ENCODE data around the gene PRPF40A.
"Not testable (repeated sequence)": the region's sequence is repeated elsewhere in the genome, so short reads cannot be mapped to it uniquely, and the experiment has no call there.

Gene PRPF40A

GRCh38 chr2:152723918-152724317 is 6.7 kb upstream of the PRPF40A start:
- Histone ChIP-seq H3K27ac (ENCODE audit: extremely low read depth, low read depth, low read length) (no peak overlapping the region), H3K4me3 (ENCODE audit: low read depth, low read length) (no peak overlapping the region), H3K36me3 (ENCODE audit: control insufficient read depth in 2 of 2, insufficient read depth in 1 of 2, low read length in 2 of 2) (peaks cover 4 to 52% of the 10 kb centered on the region in 2 experiments), H3K4me1 (ENCODE audit: control insufficient read depth, insufficient read depth, low read length) (0 out of 2 replicates have a peak, but pooled peaks cover 5% of the 10 kb centered on the region), H3K9me3 (ENCODE audit: control insufficient read depth, insufficient read depth, low read depth, low read length) (no peaks in the 10 kb centered on the region)
- POLR2A ChIA-PET = no interaction called here
- TF ChIP-seq AEBP2 (tag by site-specific recombination; IDR thresholded peaks at IDR 0.05; ENCODE audit: borderline replicate concordance) (no peak), YY2 (tag by site-specific recombination; IDR thresholded peaks at IDR 0.05) (no peak), ZBTB49 (tag by site-specific recombination; IDR thresholded peaks at IDR 0.05; ENCODE audit: low read depth) (no peak), ZSCAN18 (tag by site-specific recombination; IDR thresholded peaks at IDR 0.05) (no peak), ZNF768 (tag by site-specific recombination; IDR thresholded peaks at IDR 0.05) (no peak), KLF1 (tag by site-specific recombination; IDR thresholded peaks at IDR 0.05) (no peak), SP2 (tag by site-specific recombination; IDR thresholded peaks at IDR 0.05) (no peak), ZNF830 (tag by site-specific recombination; IDR thresholded peaks at IDR 0.05; ENCODE audit: low read depth) (no peak), KLF8 (tag by site-specific recombination; IDR thresholded peaks at IDR 0.05) (no peak), ZBTB26 (tag by site-specific recombination; optimal IDR thresholded peaks at IDR 0.05) (no peak), ZNF2 (tag by site-specific recombination; IDR thresholded peaks at IDR 0.05) (no peak), HIC1 (tag by site-specific recombination; IDR thresholded peaks at IDR 0.05) (no peak), ZBTB8A (tag by site-specific recombination; IDR thresholded peaks at IDR 0.05) (no peak), ZNF518A (tag by site-specific recombination; conservative IDR thresholded peaks at IDR 0.05; ENCODE audit: low read depth) (no peak), ZNF404 (tag by site-specific recombination; IDR thresholded peaks at IDR 0.05) (no peak), ZNF350 (tag by site-specific recombination; IDR thresholded peaks at IDR 0.05) (no peak), SETDB1 (IDR thresholded peaks at IDR 0.05; ENCODE audit: insufficient read length, low read length) (no peak)
- CTCF ChIA-PET = no interaction called here

- CTCF ChIA-PET = interaction anchor here (0.6 to 1.8 kb wide), 3 partner anchors 17 to 746 kb away, joined by 3 to 5 read pairs (median 4); no protein-coding TSS in a partner anchor
- H3K4me1 ChIP-seq (ENCODE audit: control insufficient read depth, insufficient read depth, low read length); H3K27ac ChIP-seq (ENCODE audit: extremely low read depth, low read depth, low read length); POLR2A ChIA-PET; H3K9me3 ChIP-seq (ENCODE audit: control insufficient read depth, insufficient read depth, low read depth, low read length); H3K4me3 ChIP-seq (ENCODE audit: low read depth, low read length): not testable (repeated sequence)
- H3K36me3 ChIP-seq (ENCODE audit: control insufficient read depth in 2 of 2, insufficient read depth in 1 of 2, low read length in 2 of 2) = peaks cover 4 to 51% of the 10 kb centered on the region in 2 experiments
These were observed 5.4 kb upstream of the PRPF40A start for GRCh38 chr2:152722639-152723038.
